Measurements from ENCODE around the gene APPL1.

DNA sequence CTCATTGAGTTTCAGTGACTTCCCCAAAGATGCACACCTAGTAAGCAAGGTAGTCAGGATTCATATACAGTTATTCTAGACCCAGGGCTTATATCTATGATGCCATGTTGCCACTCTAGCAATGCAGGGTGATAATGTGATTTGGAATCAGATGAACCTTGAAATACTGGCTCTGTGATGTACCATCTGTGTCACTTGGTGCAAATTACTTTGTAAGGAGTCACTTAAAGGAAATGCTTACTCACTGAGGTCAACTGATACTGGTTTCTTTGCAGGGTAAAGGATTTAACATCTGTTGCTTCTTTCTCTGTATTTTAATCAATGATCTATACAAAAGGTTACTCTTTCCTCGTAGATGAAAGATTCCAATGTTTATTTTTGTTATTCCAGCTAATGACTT, 54.2 kb downstream of the APPL1 start:
- TF ChIP-seq, protein P1, sequence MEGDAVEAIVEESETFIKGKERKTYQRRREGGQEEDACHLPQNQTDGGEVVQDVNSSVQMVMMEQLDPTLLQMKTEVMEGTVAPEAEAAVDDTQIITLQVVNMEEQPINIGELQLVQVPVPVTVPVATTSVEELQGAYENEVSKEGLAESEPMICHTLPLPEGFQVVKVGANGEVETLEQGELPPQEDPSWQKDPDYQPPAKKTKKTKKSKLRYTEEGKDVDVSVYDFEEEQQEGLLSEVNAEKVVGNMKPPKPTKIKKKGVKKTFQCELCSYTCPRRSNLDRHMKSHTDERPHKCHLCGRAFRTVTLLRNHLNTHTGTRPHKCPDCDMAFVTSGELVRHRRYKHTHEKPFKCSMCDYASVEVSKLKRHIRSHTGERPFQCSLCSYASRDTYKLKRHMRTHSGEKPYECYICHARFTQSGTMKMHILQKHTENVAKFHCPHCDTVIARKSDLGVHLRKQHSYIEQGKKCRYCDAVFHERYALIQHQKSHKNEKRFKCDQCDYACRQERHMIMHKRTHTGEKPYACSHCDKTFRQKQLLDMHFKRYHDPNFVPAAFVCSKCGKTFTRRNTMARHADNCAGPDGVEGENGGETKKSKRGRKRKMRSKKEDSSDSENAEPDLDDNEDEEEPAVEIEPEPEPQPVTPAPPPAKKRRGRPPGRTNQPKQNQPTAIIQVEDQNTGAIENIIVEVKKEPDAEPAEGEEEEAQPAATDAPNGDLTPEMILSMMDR (IDR thresholded peaks at IDR 0.05) = no peak
- no peak for TF ChIP-seq EZH2phosphoT487 (IDR thresholded peaks at IDR 0.05)
